ENCODE measurements around the gene GRHL1.

DNA sequence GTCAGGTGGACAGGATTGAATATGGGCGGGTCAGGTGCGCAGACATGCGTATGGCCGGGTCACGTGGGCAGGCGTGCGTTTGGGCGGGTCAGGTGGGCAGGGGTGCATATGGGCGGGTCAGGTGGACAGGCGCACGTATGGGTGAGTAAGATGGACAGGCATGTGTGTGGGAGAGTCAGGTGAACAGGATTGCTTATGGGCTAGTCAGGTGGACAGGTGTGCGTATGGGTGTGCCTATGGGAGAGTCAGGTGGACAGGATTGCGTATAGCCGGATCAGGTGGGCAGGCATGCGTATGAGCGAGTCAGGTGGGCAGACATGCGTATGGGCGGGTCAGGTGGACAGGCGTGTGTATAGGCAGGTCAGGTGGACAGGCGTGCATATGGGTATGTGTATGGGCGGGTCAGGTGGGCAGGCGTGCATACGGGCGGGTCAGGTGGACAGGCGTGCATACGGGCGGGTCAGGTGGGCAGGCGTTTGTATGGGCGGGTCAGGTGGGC lies 61.5 kb downstream of the GRHL1 start:
- TF ChIP-seq, protein P1, sequence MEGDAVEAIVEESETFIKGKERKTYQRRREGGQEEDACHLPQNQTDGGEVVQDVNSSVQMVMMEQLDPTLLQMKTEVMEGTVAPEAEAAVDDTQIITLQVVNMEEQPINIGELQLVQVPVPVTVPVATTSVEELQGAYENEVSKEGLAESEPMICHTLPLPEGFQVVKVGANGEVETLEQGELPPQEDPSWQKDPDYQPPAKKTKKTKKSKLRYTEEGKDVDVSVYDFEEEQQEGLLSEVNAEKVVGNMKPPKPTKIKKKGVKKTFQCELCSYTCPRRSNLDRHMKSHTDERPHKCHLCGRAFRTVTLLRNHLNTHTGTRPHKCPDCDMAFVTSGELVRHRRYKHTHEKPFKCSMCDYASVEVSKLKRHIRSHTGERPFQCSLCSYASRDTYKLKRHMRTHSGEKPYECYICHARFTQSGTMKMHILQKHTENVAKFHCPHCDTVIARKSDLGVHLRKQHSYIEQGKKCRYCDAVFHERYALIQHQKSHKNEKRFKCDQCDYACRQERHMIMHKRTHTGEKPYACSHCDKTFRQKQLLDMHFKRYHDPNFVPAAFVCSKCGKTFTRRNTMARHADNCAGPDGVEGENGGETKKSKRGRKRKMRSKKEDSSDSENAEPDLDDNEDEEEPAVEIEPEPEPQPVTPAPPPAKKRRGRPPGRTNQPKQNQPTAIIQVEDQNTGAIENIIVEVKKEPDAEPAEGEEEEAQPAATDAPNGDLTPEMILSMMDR (IDR thresholded peaks at IDR 0.05; ENCODE audit: insufficient read depth, low read length, poor library complexity, severe bottlenecking), result no peak
- TF ChIP-seq EZH2phosphoT487 (conservative IDR thresholded peaks at IDR 0.05; ENCODE audit: low read length), result no peak

Measured in SU-DHL-6 (cell line).